Measurements from ENCODE around the gene RNLS.

RNLS gene

DNA sequence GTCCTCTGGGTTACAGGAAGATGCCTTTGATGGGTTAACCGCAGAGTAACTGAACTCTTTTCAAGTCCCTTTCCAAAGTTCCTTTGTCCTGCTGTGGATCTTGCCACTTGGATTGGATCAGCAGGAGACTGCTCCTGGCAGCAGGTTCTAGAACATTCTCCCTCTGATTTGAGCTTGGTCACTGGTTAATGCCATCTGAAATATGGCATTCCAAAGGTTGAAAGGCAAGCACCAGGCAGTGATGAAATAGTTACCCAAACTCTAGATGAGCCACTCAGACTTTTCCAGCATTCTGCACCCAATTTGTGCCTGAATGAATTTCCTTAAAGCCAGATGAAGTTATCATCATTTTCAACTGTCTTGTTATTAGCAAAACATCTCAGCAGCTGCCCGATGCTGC lies 343.9 kb downstream of the RNLS start:
- DNase-seq (ENCODE audit: extremely low read depth in 1 of 2, low read depth in 1 of 2) = no peak

DNA sequence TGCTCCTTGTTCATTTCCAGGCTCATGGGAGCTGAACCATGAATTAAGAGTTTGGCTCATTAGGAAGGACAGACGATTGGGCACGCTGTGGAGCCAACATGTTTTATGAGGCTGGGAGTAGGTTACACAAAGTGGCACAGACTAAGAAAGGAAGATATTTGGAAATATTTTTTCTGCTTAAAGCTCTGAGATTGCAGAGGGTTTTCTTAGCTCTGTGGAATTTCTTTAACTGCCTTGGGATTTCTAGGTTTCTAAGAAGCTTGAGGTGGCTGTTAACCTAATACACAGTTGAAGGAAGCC lies 344.6 kb downstream of the RNLS start:
- no peak for DNase-seq (ENCODE audit: extremely low read depth in 1 of 2, low read depth in 1 of 2)

DNA sequence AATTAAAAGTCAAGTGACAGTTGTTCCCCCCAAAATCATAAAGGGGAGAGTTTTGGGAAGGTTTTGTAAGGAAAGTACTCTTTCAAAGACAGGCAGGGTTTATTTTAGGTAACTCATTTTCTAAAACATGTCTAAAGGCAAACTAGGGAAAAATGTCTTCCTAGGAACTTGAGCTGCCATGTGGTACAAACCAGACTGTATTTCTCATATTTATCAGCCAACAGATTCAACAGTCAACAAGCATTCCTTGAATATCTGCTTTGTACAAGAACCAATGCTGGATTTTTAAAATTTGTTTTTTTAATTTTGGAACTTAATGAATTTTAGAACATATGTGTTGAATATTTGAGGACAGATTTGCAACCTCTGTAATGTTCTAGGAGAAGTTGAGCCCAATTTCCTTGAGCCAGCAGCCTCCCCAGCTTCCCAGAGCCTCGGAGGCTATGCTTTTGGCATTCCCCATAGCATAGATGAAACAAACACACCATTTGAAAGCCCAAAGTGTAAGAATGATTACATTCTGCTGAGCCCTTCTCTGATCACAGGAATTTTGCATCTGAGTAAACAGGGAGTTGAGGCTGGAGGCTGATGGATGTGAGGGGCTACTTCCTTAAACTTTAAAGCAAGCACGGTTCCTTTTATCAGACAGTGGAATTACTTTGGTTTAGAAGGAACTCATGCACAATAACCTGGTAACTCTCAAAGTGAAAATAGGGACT lies 345.1 kb downstream of the RNLS start:
- DNase-seq (ENCODE audit: extremely low read depth in 1 of 2, low read depth in 1 of 2) = no peak

GRCh38 chr10:88236121-88236743 lies 346.9 kb downstream of the RNLS start:
- no peak for DNase-seq (ENCODE audit: extremely low read depth in 1 of 2, low read depth in 1 of 2)

- no peak for DNase-seq (ENCODE audit: extremely low read depth in 1 of 2, low read depth in 1 of 2)
Measured at GRCh38 chr10:88234297-88234696, 348.8 kb downstream of the RNLS start.

- DNase-seq (ENCODE audit: extremely low read depth in 1 of 2, low read depth in 1 of 2) = no peak
Measured at GRCh38 chr10:88233870-88234269, 349.2 kb downstream of the RNLS start.

- DNase-seq (ENCODE audit: extremely low read depth in 1 of 2, low read depth in 1 of 2) = no peak
Measured at GRCh38 chr10:88232983-88233543, 350.1 kb downstream of the RNLS start.

DNA sequence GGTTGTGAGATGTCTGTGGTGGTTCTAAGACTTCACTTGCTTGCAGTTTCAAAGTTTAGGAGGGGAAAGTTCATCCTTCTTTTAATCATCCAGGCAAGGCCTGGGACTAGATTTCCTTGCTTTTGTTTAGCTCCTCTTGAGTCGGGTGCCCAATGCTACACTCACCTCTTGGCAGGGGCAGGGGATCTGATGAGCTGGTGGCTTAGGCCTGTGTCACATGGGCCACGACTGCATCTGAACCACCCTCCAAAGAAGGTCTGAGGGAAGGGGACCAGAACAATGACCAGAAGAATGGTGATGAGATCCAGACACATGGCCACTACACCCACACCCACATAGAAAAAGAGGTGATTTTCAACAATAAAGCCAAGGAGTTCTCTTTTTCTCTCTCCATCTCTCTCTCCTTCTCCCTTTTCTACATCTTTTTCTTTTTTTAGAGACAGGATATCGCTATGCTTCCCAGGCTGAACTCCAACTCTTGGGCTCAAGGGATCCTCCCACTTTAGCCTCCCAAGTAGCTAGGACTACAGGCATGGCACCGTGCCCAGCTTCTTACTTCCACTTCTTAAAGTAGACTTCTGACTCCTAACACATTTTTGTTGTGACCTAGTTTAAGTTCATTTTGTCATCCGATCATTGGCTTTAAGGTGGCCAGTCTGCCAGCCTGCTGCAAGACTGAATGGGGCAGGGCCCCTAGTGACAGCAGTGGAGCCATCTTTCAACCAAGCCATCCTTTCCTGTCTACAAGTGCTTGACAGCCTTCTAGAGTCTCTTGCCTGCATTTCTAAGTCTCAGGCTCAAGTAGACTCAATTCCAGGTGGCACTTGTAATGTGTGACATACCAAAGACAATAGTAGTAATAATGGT lies 350.9 kb downstream of the RNLS start:
- DNase-seq (ENCODE audit: extremely low read depth in 1 of 2, low read depth in 1 of 2) = no peak

- DNase-seq (ENCODE audit: extremely low read depth in 1 of 2, low read depth in 1 of 2) = no peak
Measured at GRCh38 chr10:88230251-88230650, 352.9 kb downstream of the RNLS start.

- no peak for DNase-seq (ENCODE audit: extremely low read depth in 1 of 2, low read depth in 1 of 2)
Measured at GRCh38 chr10:88228130-88228529, 355.0 kb downstream of the RNLS start.

GRCh38 chr10:88227342-88228018 lies 355.6 kb downstream of the RNLS start:
- no peak for DNase-seq (ENCODE audit: extremely low read depth in 1 of 2, low read depth in 1 of 2)

- no peak for DNase-seq (ENCODE audit: extremely low read depth in 1 of 2, low read depth in 1 of 2)
Measured at GRCh38 chr10:88226891-88227290, 356.2 kb downstream of the RNLS start.

- no peak for DNase-seq (ENCODE audit: extremely low read depth in 1 of 2, low read depth in 1 of 2)
Measured at GRCh38 chr10:88226071-88226659, 357.0 kb downstream of the RNLS start.

Measured in activated CD8-positive, alpha-beta memory T cell treated with anti-CD3 and anti-CD28 coated beads for 1 hour (primary cell).